Tibial nerve (tissue), 4 donors: ENCODE measurements around the gene KLC4.

Source experiments
- EP300 ChIP-seq, 2 donors: sonication (generic); formaldehyde crosslinking; IDR thresholded peaks; one replicate each; pipeline ENCODE4 v1.6.1; 2017; ENCODE audit warnings: antibody characterized with exemption in 2 of 2, mild to moderate bottlenecking in 1 of 2
- POLR2A ChIP-seq, 2 donors: fragments of 450-650 bp; IDR thresholded peaks; one replicate each; pipeline ENCODE4 v1.6.1; 2017; ENCODE audit warnings: antibody characterized with exemption in 2 of 2, mild to moderate bottlenecking in 2 of 2, moderate library complexity in 2 of 2
- TF ChIP-seq, protein P1 (sequence below), 5 experiments: fragments of 200-600 bp in 3 of 5; fragments of 450-650 bp in 2 of 5; sonication (generic) in 3 of 5; IDR thresholded peaks; one replicate each; pipeline ENCODE4 v1.5.1; 2016 to 2019; ENCODE audit warnings: antibody characterized with exemption in 5 of 5, mild to moderate bottlenecking in 3 of 5, moderate library complexity in 2 of 5

DNA sequence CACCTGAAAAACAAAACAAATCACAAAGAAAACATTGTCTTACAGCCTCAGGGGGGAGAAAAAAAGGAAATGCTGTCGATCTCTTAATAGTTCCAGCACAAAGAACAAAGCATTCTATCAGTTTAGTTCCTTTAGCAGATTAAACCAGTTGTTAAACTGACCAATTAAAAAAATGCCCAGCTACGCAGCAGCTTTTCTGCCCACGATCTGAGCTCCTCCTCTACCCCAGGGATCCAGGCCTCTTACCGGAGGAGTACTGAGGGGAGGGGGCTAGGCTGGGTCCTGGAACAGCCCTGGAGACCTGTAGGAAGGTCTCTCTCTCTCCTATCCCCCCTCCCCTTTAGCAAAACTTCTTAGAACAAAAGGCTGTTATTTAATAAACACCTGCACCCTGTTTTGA, 30.0 kb downstream of the KLC4 start:
- TF ChIP-seq POLR2A (IDR thresholded peaks at IDR 0.05) (no peak), EP300 (IDR thresholded peaks at IDR 0.05) (no peak)
- TF ChIP-seq, protein P1, sequence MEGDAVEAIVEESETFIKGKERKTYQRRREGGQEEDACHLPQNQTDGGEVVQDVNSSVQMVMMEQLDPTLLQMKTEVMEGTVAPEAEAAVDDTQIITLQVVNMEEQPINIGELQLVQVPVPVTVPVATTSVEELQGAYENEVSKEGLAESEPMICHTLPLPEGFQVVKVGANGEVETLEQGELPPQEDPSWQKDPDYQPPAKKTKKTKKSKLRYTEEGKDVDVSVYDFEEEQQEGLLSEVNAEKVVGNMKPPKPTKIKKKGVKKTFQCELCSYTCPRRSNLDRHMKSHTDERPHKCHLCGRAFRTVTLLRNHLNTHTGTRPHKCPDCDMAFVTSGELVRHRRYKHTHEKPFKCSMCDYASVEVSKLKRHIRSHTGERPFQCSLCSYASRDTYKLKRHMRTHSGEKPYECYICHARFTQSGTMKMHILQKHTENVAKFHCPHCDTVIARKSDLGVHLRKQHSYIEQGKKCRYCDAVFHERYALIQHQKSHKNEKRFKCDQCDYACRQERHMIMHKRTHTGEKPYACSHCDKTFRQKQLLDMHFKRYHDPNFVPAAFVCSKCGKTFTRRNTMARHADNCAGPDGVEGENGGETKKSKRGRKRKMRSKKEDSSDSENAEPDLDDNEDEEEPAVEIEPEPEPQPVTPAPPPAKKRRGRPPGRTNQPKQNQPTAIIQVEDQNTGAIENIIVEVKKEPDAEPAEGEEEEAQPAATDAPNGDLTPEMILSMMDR (IDR thresholded peaks at IDR 0.05), result no peak
